Stimulated activated CD4-positive, alpha-beta T cell treated with anti-CD3 and anti-CD28 coated beads, Interleukin-4, amount 100 ng/mL, for 24 hours (primary cell): ENCODE data around the gene GRB7.

Experiments used
- DNase-seq: peaks from one replicate; pipeline ENCODE4 v3.0.0-alpha.2; 2020

The GRB7 gene

DNA sequence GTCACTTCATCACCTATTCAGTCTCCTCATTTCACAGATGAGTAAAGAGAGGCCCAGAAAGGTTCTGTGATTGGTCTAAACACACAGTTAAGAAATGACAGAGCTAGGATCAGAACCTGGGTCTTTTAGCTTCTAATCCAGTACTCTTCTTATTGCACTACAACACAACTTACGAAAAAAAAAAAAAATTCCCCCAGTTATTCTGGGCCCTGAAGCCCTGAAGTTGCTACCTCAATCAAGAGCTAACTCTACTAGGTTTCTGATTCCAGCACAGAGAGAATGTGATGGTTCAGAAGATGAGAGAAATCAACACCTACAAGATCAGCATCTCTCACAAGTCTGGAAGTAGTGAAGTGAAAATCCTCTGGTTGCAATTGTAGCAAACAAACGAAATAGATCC, 37.3 kb downstream of the GRB7 start:
- no peak for DNase-seq

DNA sequence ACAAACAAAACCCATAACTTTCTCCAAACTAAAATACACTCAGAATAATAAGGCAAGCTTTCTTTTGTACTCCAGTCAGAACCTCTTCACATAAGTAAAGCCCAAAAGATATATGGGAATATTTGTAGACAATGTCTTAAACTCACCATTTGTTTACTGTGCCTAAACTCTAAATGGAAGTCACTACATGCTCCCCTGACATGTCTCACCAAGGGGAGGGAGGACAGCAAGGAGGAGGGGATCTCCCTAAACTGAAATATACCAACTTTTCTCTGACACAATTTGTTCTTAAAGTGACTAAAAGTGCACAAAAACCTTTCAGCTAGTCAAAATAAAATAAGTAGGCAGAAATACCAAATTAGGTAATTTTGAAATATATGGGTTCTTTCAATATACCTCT, 38.5 kb downstream of the GRB7 start:
- DNase-seq: no peak

- DNase-seq: no peak
Observed at GRCh38 chr17:39777534-39778365, 40.0 kb downstream of the GRB7 start.

- DNase-seq: no peak
Observed at GRCh38 chr17:39781031-39781860, 43.5 kb downstream of the GRB7 start.

DNA sequence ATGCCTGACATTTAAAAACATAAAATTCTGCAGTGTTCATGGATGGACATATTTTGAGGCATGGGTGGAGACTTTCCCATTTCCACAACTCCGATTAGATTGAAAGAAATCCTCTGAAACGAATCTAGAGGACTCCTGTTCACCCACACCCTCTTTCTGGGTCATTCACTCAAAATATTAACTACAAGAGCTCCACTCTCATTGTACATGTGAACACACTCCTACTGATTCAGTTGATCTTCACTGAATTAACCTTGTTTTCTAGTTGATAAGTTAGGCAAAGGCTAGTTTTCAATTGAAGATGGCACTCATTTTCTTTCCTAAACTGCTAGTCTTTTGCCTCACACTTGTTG, 44.1 kb downstream of the GRB7 start:
- DNase-seq: no peak

DNA sequence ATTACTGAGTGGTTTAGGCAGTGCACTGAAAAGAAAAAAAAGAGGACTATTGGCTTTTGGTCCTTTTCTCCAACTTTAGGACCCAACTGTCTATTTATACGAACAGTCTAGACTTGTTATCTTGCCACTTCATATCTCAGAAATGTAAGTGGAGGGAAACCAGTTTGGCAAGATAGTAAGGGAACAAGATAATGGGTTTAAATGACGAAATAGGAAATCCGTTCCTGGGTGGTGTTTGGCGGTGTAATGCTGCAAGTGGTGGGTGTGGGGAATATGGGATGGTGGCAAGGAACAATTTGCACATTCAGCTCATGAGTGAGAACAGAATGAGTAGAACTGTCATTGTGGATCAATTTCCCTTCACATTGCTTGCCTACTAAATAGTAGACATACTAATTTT, 44.7 kb downstream of the GRB7 start:
- no peak for DNase-seq

DNA sequence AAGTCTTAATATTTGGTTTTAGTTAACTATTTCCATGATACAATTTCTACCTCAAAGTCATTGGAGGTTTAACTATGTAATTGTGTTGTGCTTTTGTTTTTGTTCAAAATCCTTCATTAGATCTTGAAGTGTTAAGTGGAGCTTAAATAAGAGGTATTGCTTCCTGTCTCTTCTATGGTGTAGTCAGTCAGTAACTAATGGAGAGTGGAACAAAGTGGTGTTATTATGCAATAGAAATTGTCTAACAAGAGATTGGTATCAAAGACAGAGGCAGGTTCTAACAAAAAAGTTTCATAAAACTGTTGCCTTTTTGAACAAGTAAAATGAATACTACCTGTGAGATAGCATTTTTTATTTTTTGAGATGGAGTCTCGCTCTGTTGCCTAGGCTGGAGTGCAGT, 45.2 kb downstream of the GRB7 start:
- DNase-seq: no peak

DNA sequence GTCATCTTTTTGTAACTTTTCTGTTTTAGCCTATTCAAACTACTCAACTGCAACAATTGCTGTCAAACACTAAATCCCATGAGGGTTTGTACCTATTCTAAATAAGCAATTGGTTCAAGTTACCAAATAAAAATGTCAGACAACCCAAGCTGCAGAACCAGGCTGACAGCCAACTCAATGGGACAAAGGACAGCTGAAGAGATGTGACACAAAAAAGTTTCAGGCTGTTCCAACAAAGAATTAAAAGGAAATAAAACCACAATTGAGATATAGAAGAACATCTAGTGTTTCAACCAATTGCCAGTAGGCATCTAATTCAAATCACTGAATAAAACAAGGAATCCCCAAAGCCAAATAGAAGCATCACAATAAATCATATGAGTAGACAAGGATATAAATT, 49.3 kb downstream of the GRB7 start:
- DNase-seq: no peak

GRCh38 chr17:39787743-39788484, 50.2 kb downstream of the GRB7 start:
- no peak for DNase-seq

GRCh38 chr17:39791111-39791992, 53.6 kb downstream of the GRB7 start:
- peak; percentile 64 for DNase-seq

DNA sequence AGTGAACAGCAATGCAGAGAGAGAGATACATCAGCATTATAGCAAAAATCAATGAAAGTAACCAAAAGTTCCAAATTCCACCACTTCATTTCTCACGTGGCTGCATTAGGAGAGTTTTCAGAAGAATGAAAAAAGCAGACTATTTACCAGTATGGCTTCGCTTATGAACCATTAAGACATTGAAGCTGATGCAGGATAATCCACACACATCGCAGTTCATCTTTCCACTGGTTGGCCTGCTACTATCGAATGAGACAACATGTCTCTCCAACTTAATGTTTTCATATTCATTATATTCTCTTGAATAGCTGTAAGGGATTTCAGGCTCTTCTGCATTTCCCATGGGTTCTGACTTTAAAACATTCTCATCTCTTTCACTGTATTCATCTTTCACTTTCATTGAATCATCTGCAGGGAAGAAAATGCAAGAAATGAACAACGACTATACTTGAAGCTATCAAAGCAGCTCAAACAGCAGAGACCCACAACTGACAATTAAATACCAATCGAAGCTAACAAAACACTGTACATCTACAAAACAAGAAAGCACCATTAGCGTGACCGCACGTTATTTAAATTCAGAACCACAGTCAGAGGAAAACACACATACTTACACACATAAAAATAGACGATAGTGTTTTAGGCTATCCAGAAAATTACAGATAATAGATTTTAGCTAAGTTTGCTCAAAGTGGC, 54.9 kb downstream of the GRB7 start:
- no peak for DNase-seq

DNA sequence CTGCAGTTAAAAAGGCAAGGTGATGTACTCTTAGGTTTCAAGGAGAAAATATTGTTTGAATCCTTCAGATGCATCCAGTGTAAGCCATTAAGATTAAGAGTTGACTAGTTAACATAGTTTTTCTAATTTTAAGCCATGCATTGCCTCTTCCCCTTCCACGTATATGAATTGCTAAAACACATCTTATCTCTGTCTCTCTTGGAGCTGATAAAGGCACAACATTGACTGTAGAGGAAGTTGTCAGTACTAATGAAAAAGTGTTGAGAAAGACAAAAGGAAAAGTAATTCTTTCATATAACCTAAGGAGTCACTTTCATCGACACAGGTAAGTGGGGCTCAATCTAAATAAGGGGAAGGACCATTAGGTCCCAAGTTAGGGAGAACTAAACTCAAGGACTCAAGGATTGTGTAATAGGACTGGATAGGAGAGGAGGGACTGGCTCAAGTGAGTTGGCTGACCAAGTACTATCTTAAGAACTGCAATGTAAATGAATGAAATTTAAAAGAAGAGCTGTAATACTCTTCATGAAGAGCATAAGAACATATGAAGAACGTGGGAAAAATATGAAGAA, 55.6 kb downstream of the GRB7 start:
- no peak for DNase-seq

DNA sequence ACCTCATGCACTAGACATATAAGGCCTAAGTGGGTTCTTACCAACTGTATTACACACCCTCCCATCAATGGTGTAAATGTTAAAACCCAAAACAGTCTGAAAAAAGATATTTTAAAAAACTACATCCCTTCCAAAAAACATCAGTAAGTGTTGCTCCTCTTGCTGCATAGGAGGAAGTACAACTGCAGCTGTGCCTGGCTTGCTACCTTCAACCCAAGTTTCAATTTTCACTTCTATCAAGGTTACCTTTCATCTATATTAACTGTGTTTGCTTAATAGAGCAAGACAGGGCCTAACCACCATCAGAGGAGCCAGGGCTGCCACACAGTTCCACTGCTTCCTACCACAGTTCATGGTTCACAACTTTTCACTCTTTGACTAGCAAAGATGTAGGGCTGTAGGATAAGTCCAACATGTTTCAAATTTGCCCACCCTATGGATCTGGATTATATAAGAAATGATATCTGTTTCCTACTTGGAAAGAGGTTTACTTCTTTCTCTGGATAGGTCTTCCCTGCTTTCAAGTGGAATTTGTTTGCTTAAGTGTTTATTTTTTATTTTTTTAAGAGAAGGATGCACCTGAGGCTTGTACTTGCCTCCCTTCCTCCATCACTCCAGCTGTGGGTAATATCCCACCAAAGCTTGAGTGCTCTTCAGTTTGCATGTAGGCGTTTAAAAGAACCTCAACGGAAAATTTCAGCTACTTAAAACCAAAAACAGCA, 56.7 kb downstream of the GRB7 start:
- DNase-seq: no peak
